HepG2 (cell line): ENCODE results near the gene ARFGEF3. TPM values are rescaled to one million over a fixed set of nuclear protein-coding genes. Genes with fewer than 3 reads are reported as not detected.
A peak's percentile ranks its signal among the peaks of the same experiment; 100 is the strongest.

Experiments used
- ATAC-seq: fragments of 200-7000 bp; cut with Tn5 transposase; 3 replicates; pipeline ENCODE4 v1.9.1; 2020; ENCODE audit warnings: mild to moderate bottlenecking, moderate library complexity
- BruUV-seq: library from RNA; stranded (reverse); fragments of 400-500 nt; replicated peaks from 2 replicates; lab custom pipeline; 2021; lab: Mats Ljungman, UMichigan
- CTCF ChIA-PET: fragments of 300-600 bp; formaldehyde crosslinking; extraction: SDS; loops from one replicate; lab custom pipeline; 2021; ENCODE audit warnings: low total read pairs, inconsistent platforms, low intra/inter-chr PET ratio; lab: Yijun Ruan, JAX
- POLR2A ChIA-PET: fragments of 350-600 bp; sonication (Branson Sonifier 250); formaldehyde crosslinking; loops from one replicate; lab custom pipeline; 2020; ENCODE audit warnings: antibody characterized with exemption, inconsistent platforms; lab: Yijun Ruan, JAX
- DNase-seq: peaks from one replicate; pipeline ENCODE4 v3.0.0-alpha.2; 2015; ENCODE audit warnings: low spot score
- FAIRE-seq: peaks from 3 replicates; lab custom pipeline; 2011; peaks lifted over from hg19 to GRCh38; lab: Jason Lieb, UNC
- H2AFZ ChIP-seq: one replicate; pipeline ENCODE4 v1.6.1; 2011; ENCODE audit warnings: low read length, inconsistent platforms
- H3K27ac ChIP-seq: fragments of 300-600 bp; 3 replicates; pipeline ENCODE4 v1.8.0; 2011; ENCODE audit warnings: mixed run types, mild to moderate bottlenecking, mixed read lengths, low read length, inconsistent platforms; ENCODE audit not compliant: insufficient read depth; ENCODE audit errors: extremely low read length
- H3K27me3 ChIP-seq, 2 experiments: fragments of 200-600 bp in 1 of 2; 2 replicates in 1 of 2; 3 replicates in 1 of 2; pipeline versions ENCODE4 v1.6.0 to v1.8.0; 2011; ENCODE audit warnings: low read length in 2 of 2, mild to moderate bottlenecking in 2 of 2, moderate library complexity in 2 of 2, inconsistent platforms in 1 of 2; ENCODE audit not compliant: insufficient read depth in 2 of 2, control insufficient read depth in 1 of 2
- H3K36me3 ChIP-seq, 2 experiments: fragments of 200-600 bp in 1 of 2; replicated peaks in 1 of 2; 2 replicates in 1 of 2; 3 replicates in 1 of 2; pipeline versions ENCODE4 v1.5.1 to v1.8.0; 2011; ENCODE audit warnings: low read length in 2 of 2, inconsistent platforms in 1 of 2; ENCODE audit not compliant: insufficient read depth in 2 of 2, control insufficient read depth in 1 of 2
- H3K4me1 ChIP-seq: 2 replicates; pipeline ENCODE4 v1.5.1; 2012; ENCODE audit warnings: low read length, inconsistent platforms; ENCODE audit not compliant: insufficient read depth
- H3K4me2 ChIP-seq: 2 replicates; pipeline ENCODE4 v1.6.0; 2011; ENCODE audit warnings: low read depth, low read length, inconsistent platforms
- H3K4me3 ChIP-seq, 3 experiments: fragments of 200-600 bp in 1 of 3; sonication (generic), shearing (Covaris generic) in 1 of 3; replicated peaks in 1 of 3; 2 replicates each; pipeline ENCODE4 v1.5.1; 2011 to 2016; ENCODE audit warnings: low read length in 3 of 3, inconsistent platforms in 2 of 3, low read depth in 2 of 3, mild to moderate bottlenecking in 2 of 3, control low read depth in 1 of 3, mixed read lengths in 1 of 3; ENCODE audit not compliant: insufficient read depth in 1 of 3
- H3K79me2 ChIP-seq: one replicate; pipeline ENCODE4 v1.6.1; 2011; ENCODE audit warnings: low read length, inconsistent platforms; ENCODE audit not compliant: insufficient read depth
- H3K9ac ChIP-seq: 2 replicates; pipeline ENCODE4 v1.6.0; 2011; ENCODE audit warnings: mild to moderate bottlenecking, low read depth, low read length, inconsistent platforms; ENCODE audit not compliant: insufficient read depth
- H3K9me3 ChIP-seq: 2 replicates; pipeline ENCODE4 v1.5.1; 2012; ENCODE audit warnings: mild to moderate bottlenecking, low read length
- H4K20me1 ChIP-seq: 2 replicates; pipeline ENCODE4 v1.6.0; 2011; ENCODE audit warnings: inconsistent platforms, mild to moderate bottlenecking, low read length, moderate library complexity; ENCODE audit not compliant: insufficient read depth
- ATF4 ChIP-seq, 2 experiments: fragments of 450-650 bp in 1 of 2; sonication (generic) in 1 of 2; formaldehyde crosslinking; IDR thresholded peaks; 2 replicates each; pipeline versions ENCODE4 v1.5.0 to v1.8.0; 2020 to 2022; ENCODE audit warnings: mild to moderate bottlenecking in 1 of 2, missing genetic modification reagents in 1 of 2
- GRHL1 ChIP-seq: sonication (generic); formaldehyde crosslinking; conservative IDR thresholded peaks from 2 replicates; pipeline ENCODE4 v1.8.0; 2022; ENCODE audit warnings: missing genetic modification reagents
- NR2F6 ChIP-seq, 2 experiments: IDR thresholded peaks; 2 replicates each; pipeline ENCODE4 v1.6.1; 2016; ENCODE audit warnings: antibody characterized with exemption in 1 of 2, mild to moderate bottlenecking in 1 of 2
- SMAD3 ChIP-seq: sonication (generic); formaldehyde crosslinking; IDR thresholded peaks from 2 replicates; pipeline ENCODE4 v1.4.0; 2020; ENCODE audit warnings: missing genetic modification reagents
- ZFP36L1 ChIP-seq: sonication (generic); formaldehyde crosslinking; IDR thresholded peaks from 2 replicates; pipeline ENCODE4 v1.8.0; 2022; ENCODE audit warnings: mild to moderate bottlenecking, missing genetic modification reagents, moderate library complexity
- ZNF180 ChIP-seq: sonication (generic); formaldehyde crosslinking; IDR thresholded peaks from 2 replicates; pipeline ENCODE4 v1.4.0; 2020; ENCODE audit warnings: low read depth, missing genetic modification reagents, borderline replicate concordance
- ZNF605 ChIP-seq: sonication (generic); formaldehyde crosslinking; IDR thresholded peaks from 2 replicates; pipeline ENCODE4 v1.8.0; 2022; ENCODE audit warnings: mild to moderate bottlenecking, missing genetic modification reagents
- ZNF687 ChIP-seq: sonication (generic); formaldehyde crosslinking; IDR thresholded peaks from 2 replicates; pipeline ENCODE4 v1.5.1; 2020; ENCODE audit warnings: mild to moderate bottlenecking, missing genetic modification reagents, moderate library complexity
- ZNF891 ChIP-seq: sonication (generic); formaldehyde crosslinking; IDR thresholded peaks from 2 replicates; pipeline ENCODE4 v1.5.0; 2020; ENCODE audit warnings: mild to moderate bottlenecking, missing genetic modification reagents
- WGBS: methylation state at CpG from one replicate; pipeline ENCODE4 v1.1.6; 2017; ENCODE audit warnings: low lambda C conversion rate; 5-methylcytosine and 5-hydroxymethylcytosine counted together
- in situ Hi-C: cut with HindIII; loops from 2 replicates; pipeline ENCODE4 v1.10.0; 2017; ENCODE audit warnings: low pct_unique_long_range_greater_than_20kb; ENCODE audit not compliant: extremely low pct_ligation_motif_present
- intact Hi-C: fragments of 100-400 bp; cut with micrococcal nuclease; formaldehyde crosslinking; loops from one replicate; pipeline ENCODE4 v1.10.0; 2022; ENCODE audit not compliant: unreplicated experiment
- polyA plus RNA-seq, 8 experiments: library from polyadenylated mRNA; depleted of rRNA in 3 of 8; stranded (reverse) in 7 of 8; unstranded in 1 of 8; fragments of >200 nt; fragmentation: Illumina TruSeq in 4 of 8; extraction: Trizol in 4 of 8; gene quantifications; 2 replicates each; pipeline versions ENCODE4 v1.2.1 to v1.2.3, GENCODE V29; 2011 to 2016; ENCODE audit warnings: low read depth in 4 of 8, missing spikeins in 1 of 8, mixed read lengths in 1 of 8; ENCODE audit not compliant: insufficient read depth in 1 of 8
- total RNA-seq, 5 experiments: library from RNA; depleted of rRNA; stranded (reverse); fragments of >200 nt; fragmentation: Illumina TruSeq; extraction: Trizol; gene quantifications; 2 replicates each; pipeline ENCODE4 v1.2.3, GENCODE V29; 2016; ENCODE audit warnings: low read depth in 1 of 5

The ARFGEF3 gene
- total and polyA plus RNA-seq, 2 of the 13 experiments (the other 11 are each of a cell fraction or from before 2014, with no cell fraction given), result 0.60 to 2.6 TPM

- H3K79me2 ChIP-seq, result no peaks in the 10 kb centered on the region
- no peaks in the 10 kb centered on the region for H3K36me3 ChIP-seq
- no peak for FAIRE-seq
- no peak overlapping the region for H3K27ac ChIP-seq
- no peaks in the 10 kb centered on the region for H3K9me3 ChIP-seq
- H3K27me3 ChIP-seq, result no peaks in the 10 kb centered on the region
- no peak overlapping the region for H3K4me3 ChIP-seq
- no peak overlapping the region for H2AFZ ChIP-seq
- POLR2A ChIA-PET, result no interaction called here
- no peak for ATAC-seq
- no peak overlapping the region for H3K9ac ChIP-seq
- intact Hi-C loops, result no loop called here
- H3K4me2 ChIP-seq, result no peak overlapping the region
- 80% methylated on average over 9 of the region's 9 CpGs for WGBS
- DNase-seq, result no peak
- no peaks in the 10 kb centered on the region for H4K20me1 ChIP-seq
- BruUV-seq, result no TSS peak
- TF ChIP-seq GRHL1 (CRISPR knock-in tag) (no peak), ZNF180 (CRISPR knock-in tag) (no peak), ZNF605 (CRISPR knock-in tag) (no peak)
- in situ Hi-C loops, result loop anchor here (25.0 kb wide), 1 partner anchor 291 kb away; no protein-coding TSS in a partner anchor
- H3K4me1 ChIP-seq, result peaks cover 20% of the 10 kb centered on the region
- CTCF ChIA-PET, result no interaction called here
Observed at GRCh38 chr6:138296381-138296780, 134.6 kb downstream of the ARFGEF3 start.

GRCh38 chr6:138296786-138297185 is 135.0 kb downstream of the ARFGEF3 start:
- 92% methylated on average over 7 of the region's 7 CpGs for WGBS
- Histone ChIP-seq H3K36me3 (no peaks in the 10 kb centered on the region), H2AFZ (no peak overlapping the region), H3K27me3 (no peaks in the 10 kb centered on the region), H3K4me1 (peaks cover 20% of the 10 kb centered on the region), H3K79me2 (no peaks in the 10 kb centered on the region), H3K27ac (no peak overlapping the region), H3K9me3 (no peaks in the 10 kb centered on the region), H4K20me1 (no peaks in the 10 kb centered on the region), H3K4me3 (no peak overlapping the region), H3K4me2 (no peak overlapping the region), H3K9ac (no peak overlapping the region)
- intact Hi-C loops, result no loop called here
- no TSS peak for BruUV-seq
- ChIA-PET POLR2A (no interaction called here), CTCF (no interaction called here)
- ATAC-seq (no peak), FAIRE-seq (no peak), DNase-seq (no peak)
- in situ Hi-C loops, result loop anchor here (25.0 kb wide), 1 partner anchor 291 kb away; no protein-coding TSS in a partner anchor
- TF ChIP-seq ZNF687 (CRISPR knock-in tag) (0 out of 2 replicates have a peak, but pooled peaks have one; percentile 10), SMAD3 (CRISPR knock-in tag) (no peak), ZFP36L1 (CRISPR knock-in tag) (no peak), ZNF891 (CRISPR knock-in tag) (no peak), NR2F6 (IDR thresholded peaks at IDR 0.05) (no peak), NR2F6 (CRISPR knock-in tag; IDR thresholded peaks at IDR 0.05) (no peak), ATF4 (CRISPR knock-in tag; IDR thresholded peaks at IDR 0.05) (no peak)
